Liver (tissue), 3 donors: ENCODE measurements around the gene GTF2IRD1.
"Not testable (repeated sequence)": the region's sequence is repeated elsewhere in the genome, so short reads cannot be mapped to it uniquely, and the experiment has no call there.

Source experiments
- CTCF ChIP-seq: fragments of 150-350 bp; IDR thresholded peaks from 2 replicates; pipeline ENCODE4 v1.5.1; 2017; ENCODE audit warnings: improper control_type of control experiment, low read depth, low read length; ENCODE audit not compliant: missing input control
- JUND ChIP-seq, 2 donors: IDR thresholded peaks; 2 replicates each; pipeline ENCODE4 v1.6.1; 2016; ENCODE audit warnings: antibody characterized with exemption in 2 of 2
- MAX ChIP-seq: IDR thresholded peaks from 2 replicates; pipeline ENCODE4 v1.6.1; 2016; ENCODE audit warnings: antibody characterized with exemption
- RAD21 ChIP-seq, 2 donors: IDR thresholded peaks; 2 replicates each; pipeline ENCODE4 v1.6.1; 2016; ENCODE audit warnings: antibody characterized with exemption in 2 of 2, mild to moderate bottlenecking in 2 of 2
- REST ChIP-seq: IDR thresholded peaks from 2 replicates; pipeline ENCODE4 v1.6.1; 2016; ENCODE audit warnings: antibody characterized with exemption, mild to moderate bottlenecking
- donor health status: healthy.
- donor health status: healthy.

GRCh38 chr7:74541937-74542336 lies 88.2 kb downstream of the GTF2IRD1 start:
- not testable (repeated sequence) for TF ChIP-seq JUND (IDR thresholded peaks at IDR 0.05); CTCF; REST; MAX; RAD21 (IDR thresholded peaks at IDR 0.05)
